Measurements from ENCODE around the gene OR51I1.

Gene OR51I1

GRCh38 chr11:5460983-5461621 lies 19.8 kb upstream of the OR51I1 start:
- Histone ChIP-seq H3K27ac (ENCODE audit: low read depth, low read length) (no peak overlapping the region), H3K36me3 (ENCODE audit: low read length) (no peaks in the 10 kb centered on the region), H3K27me3 (ENCODE audit: low read length) (no peaks in the 10 kb centered on the region), H4K20me1 (ENCODE audit: low read depth, low read length) (no peaks in the 10 kb centered on the region), H3K9me2 (replicated peaks; ENCODE audit: insufficient read depth, low read length) (no peaks in the 10 kb centered on the region), H3K9ac (ENCODE audit: low read length) (no peak overlapping the region), H3F3A (ENCODE audit: insufficient read depth) (no peaks in the 10 kb centered on the region), H3K4me2 (ENCODE audit: low read depth, low read length, poor library complexity, severe bottlenecking) (no peak overlapping the region), H2AFZ (ENCODE audit: low read depth, low read length, severe bottlenecking) (no peak overlapping the region), H3K9me3 (ENCODE audit: insufficient read depth, low read length) (no peaks in the 10 kb centered on the region), H3K79me2 (ENCODE audit: insufficient read depth, low read length) (no peaks in the 10 kb centered on the region), H3K4me3 (ENCODE audit: insufficient read depth, low read length, poor library complexity, severe bottlenecking) (no peak overlapping the region)
- TF ChIP-seq, protein P1, sequence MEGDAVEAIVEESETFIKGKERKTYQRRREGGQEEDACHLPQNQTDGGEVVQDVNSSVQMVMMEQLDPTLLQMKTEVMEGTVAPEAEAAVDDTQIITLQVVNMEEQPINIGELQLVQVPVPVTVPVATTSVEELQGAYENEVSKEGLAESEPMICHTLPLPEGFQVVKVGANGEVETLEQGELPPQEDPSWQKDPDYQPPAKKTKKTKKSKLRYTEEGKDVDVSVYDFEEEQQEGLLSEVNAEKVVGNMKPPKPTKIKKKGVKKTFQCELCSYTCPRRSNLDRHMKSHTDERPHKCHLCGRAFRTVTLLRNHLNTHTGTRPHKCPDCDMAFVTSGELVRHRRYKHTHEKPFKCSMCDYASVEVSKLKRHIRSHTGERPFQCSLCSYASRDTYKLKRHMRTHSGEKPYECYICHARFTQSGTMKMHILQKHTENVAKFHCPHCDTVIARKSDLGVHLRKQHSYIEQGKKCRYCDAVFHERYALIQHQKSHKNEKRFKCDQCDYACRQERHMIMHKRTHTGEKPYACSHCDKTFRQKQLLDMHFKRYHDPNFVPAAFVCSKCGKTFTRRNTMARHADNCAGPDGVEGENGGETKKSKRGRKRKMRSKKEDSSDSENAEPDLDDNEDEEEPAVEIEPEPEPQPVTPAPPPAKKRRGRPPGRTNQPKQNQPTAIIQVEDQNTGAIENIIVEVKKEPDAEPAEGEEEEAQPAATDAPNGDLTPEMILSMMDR (IDR thresholded peaks at IDR 0.05; ENCODE audit: insufficient read depth, low read length, poor library complexity, severe bottlenecking): no peak
- TF ChIP-seq EZH2phosphoT487 (conservative IDR thresholded peaks at IDR 0.05; ENCODE audit: low read length): no peak

DNA sequence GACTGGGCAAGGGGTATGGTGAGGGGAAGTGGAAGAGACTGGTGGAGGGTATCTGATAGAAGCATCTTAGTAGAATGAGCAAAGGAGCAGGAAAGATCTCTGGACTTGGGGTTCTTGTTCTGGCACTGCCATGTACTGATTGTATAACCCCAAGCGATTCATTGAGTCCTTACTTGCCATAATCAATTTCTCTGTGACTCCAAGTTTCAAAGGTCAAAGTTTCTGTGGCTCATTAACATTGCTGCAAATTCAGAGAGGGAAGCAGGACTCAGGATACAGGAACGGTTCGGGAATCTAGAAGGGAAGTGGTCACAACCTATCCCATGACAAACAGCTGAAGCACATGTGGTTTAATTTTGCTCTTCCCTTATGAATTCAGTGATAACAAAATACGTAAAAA lies 8.1 kb upstream of the OR51I1 start:
- no peak overlapping the region for H2AFZ ChIP-seq (ENCODE audit: low read depth, low read length, severe bottlenecking)
- no peaks in the 10 kb centered on the region for H3F3A ChIP-seq (ENCODE audit: insufficient read depth)
- no peak overlapping the region for H3K9ac ChIP-seq (ENCODE audit: low read length)
- no peak overlapping the region for H3K27ac ChIP-seq (ENCODE audit: low read depth, low read length)
- H3K4me2 ChIP-seq (ENCODE audit: low read depth, low read length, poor library complexity, severe bottlenecking): no peak overlapping the region
- H4K20me1 ChIP-seq (ENCODE audit: low read depth, low read length): no peaks in the 10 kb centered on the region
- no peaks in the 10 kb centered on the region for H3K9me2 ChIP-seq (replicated peaks; ENCODE audit: insufficient read depth, low read length)
- H3K9me3 ChIP-seq (ENCODE audit: insufficient read depth, low read length): no peaks in the 10 kb centered on the region
- H3K79me2 ChIP-seq (ENCODE audit: insufficient read depth, low read length): no peaks in the 10 kb centered on the region
- TF ChIP-seq, protein P1 (IDR thresholded peaks at IDR 0.05; ENCODE audit: insufficient read depth, low read length, poor library complexity, severe bottlenecking): no peak
- TF ChIP-seq EZH2phosphoT487 (conservative IDR thresholded peaks at IDR 0.05; ENCODE audit: low read length): no peak
- no peaks in the 10 kb centered on the region for H3K36me3 ChIP-seq (ENCODE audit: low read length)
- H3K27me3 ChIP-seq (ENCODE audit: low read length): no peaks in the 10 kb centered on the region
- no peak overlapping the region for H3K4me3 ChIP-seq (ENCODE audit: insufficient read depth, low read length, poor library complexity, severe bottlenecking)

DNA sequence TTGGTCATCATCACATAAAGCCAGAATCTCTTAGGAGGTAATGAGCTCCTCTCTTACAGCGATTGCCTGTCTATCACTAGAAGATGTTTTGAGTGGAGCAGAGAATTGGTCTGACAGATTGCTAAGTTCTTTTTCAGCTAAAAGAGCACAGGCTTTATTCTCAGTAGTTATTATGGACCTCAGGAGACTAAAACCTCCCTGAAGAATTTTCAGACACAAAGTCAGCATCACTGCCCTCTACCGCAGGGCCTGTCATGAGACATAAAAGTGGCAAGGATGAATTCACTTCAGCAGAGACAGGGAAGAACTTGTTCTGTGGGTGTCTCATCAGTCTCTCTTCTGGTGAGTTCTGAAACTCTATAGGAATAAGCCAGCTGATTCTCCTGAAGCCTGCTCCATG lies 7.7 kb upstream of the OR51I1 start, which contains the start of gene OR51I2:
OR51I2 (plus strand) TSS at position 301 of the 400 bp plus-strand sequence. CDS start 4,166 bp downstream, outside the sequence.
- H3K9ac ChIP-seq (ENCODE audit: low read length): no peak within 1 kb of the TSS
- no peaks in the 10 kb centered on the region for H3K9me3 ChIP-seq (ENCODE audit: insufficient read depth, low read length)
- no peak within 1 kb of the TSS for H2AFZ ChIP-seq (ENCODE audit: low read depth, low read length, severe bottlenecking)
- H3K4me2 ChIP-seq (ENCODE audit: low read depth, low read length, poor library complexity, severe bottlenecking): no peak within 1 kb of the TSS
- no peaks in the 10 kb centered on the region for H3K79me2 ChIP-seq (ENCODE audit: insufficient read depth, low read length)
- H3K4me3 ChIP-seq (ENCODE audit: insufficient read depth, low read length, poor library complexity, severe bottlenecking): no peak within 1 kb of the TSS
- no peaks in the 10 kb centered on the region for H3K36me3 ChIP-seq (ENCODE audit: low read length)
- no peaks in the 10 kb centered on the region for H3K27me3 ChIP-seq (ENCODE audit: low read length)
- TF ChIP-seq EZH2phosphoT487 (conservative IDR thresholded peaks at IDR 0.05; ENCODE audit: low read length): no peak
- TF ChIP-seq, protein P1 (IDR thresholded peaks at IDR 0.05; ENCODE audit: insufficient read depth, low read length, poor library complexity, severe bottlenecking): no peak
- H3F3A ChIP-seq (ENCODE audit: insufficient read depth): no peaks in the 10 kb centered on the region
- no peak within 1 kb of the TSS for H3K27ac ChIP-seq (ENCODE audit: low read depth, low read length)
- no peaks in the 10 kb centered on the region for H3K9me2 ChIP-seq (replicated peaks; ENCODE audit: insufficient read depth, low read length)
- no peaks in the 10 kb centered on the region for H4K20me1 ChIP-seq (ENCODE audit: low read depth, low read length)
